Spleen (tissue), 7 donors: ENCODE results near the gene CDH15.

ENCODE experiments used
- CTCF ChIP-seq, 11 experiments: fragments of 200-600 bp in 7 of 11; fragments of 450-650 bp in 4 of 11; sonication (generic) in 4 of 11; IDR thresholded peaks in 8 of 11; conservative IDR thresholded peaks in 3 of 11; 1 replicate in 7 of 11; 2 replicates in 4 of 11; pipeline versions ENCODE4 v1.4.0 to v1.8.0; 2016 to 2021; ENCODE audit warnings: antibody characterized with exemption in 11 of 11, inconsistent platforms in 4 of 11, mild to moderate bottlenecking in 1 of 11
- POLR2A ChIP-seq, 3 donors: fragments of 450-650 bp; IDR thresholded peaks; one replicate each; pipeline ENCODE4 v1.5.1; 2017; ENCODE audit warnings: antibody characterized with exemption in 3 of 3, mild to moderate bottlenecking in 1 of 3
- donor health status: DM: no; HTN: no; CAD: no; lungs with moderate emphysema.
- donor health status: DM: no; HTN: no; CAD: no.
- donor health status: DM: no; HTN: no; CAD: no.

DNA sequence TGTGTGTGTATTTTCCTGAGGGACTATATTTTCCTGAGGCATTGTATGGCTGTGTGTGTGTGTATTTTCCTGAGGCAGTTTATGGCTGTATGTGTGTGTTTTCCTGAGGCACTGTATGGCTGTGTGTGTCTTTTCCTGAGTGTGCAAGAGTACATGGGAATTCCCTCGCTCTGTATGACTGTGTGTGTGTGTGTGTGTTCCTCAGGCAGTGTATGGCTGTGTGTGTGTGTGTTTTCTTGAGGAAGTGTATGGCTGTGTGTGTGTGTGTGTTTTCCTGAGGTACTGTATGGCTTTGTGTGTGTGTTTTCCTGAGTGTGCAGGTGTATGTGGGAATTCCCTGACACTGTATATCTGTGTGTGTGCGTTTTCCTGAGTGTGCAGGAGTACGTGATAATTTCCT, 50.1 kb downstream of the CDH15 start:
- TF ChIP-seq POLR2A (IDR thresholded peaks at IDR 0.05) (no peak), CTCF (IDR thresholded peaks at IDR 0.05 in 8 of 11, conservative IDR thresholded peaks at IDR 0.05 in 3 of 11) (no peak)
